NCI-H187 treated with DMSO at 0.1 percent for 48 hours (cell line): ENCODE data around the gene FOLR2.
A peak's percentile ranks its signal among the peaks of the same experiment; 100 is the strongest.
"Not testable (repeated sequence)": the region's sequence is repeated elsewhere in the genome, so short reads cannot be mapped to it uniquely, and the experiment has no call there.

ENCODE experiments used
- DNase-seq: peaks from one replicate; lab custom pipeline; 2025; lab: John Stamatoyannopoulos, UW

The FOLR2 gene

GRCh38 chr11:72206794-72207193 lies 9.8 kb upstream of the FOLR2 start:
- DNase-seq = not testable (repeated sequence)

GRCh38 chr11:72208281-72208680 lies 8.3 kb upstream of the FOLR2 start:
- no peak for DNase-seq

GRCh38 chr11:72209101-72209500 lies 7.5 kb upstream of the FOLR2 start:
- DNase-seq = no peak

- no peak for DNase-seq
Measured at GRCh38 chr11:72217841-72218240, 1.2 kb downstream of the FOLR2 start.

GRCh38 chr11:72218251-72218745 lies 1.7 kb downstream of the FOLR2 start:
- no peak for DNase-seq

GRCh38 chr11:72220696-72221363 lies 4.2 kb downstream of the FOLR2 start:
- no peak for DNase-seq

- DNase-seq = no peak
Measured at GRCh38 chr11:72221386-72222075, 4.9 kb downstream of the FOLR2 start.

GRCh38 chr11:72222106-72222891 lies 5.7 kb downstream of the FOLR2 start:
- DNase-seq = no peak

GRCh38 chr11:72222907-72223614 lies 6.5 kb downstream of the FOLR2 start:
- peak; percentile 73 for DNase-seq

GRCh38 chr11:72223615-72224563 lies 7.3 kb downstream of the FOLR2 start:
- DNase-seq = no peak

GRCh38 chr11:72224564-72225410 lies 8.2 kb downstream of the FOLR2 start, which contains the start of gene INPPL1:
Gene INPPL1 (plus strand): TSS chr11:72224767. CDS start chr11:72224985, 218 bp downstream.
- no peak for DNase-seq

GRCh38 chr11:72225411-72225951 lies 8.9 kb downstream of the FOLR2 start:
- DNase-seq = no peak

- DNase-seq = no peak
Measured at GRCh38 chr11:72226701-72227100, 10.1 kb downstream of the FOLR2 start.

GRCh38 chr11:72227316-72228228 lies 11.0 kb downstream of the FOLR2 start:
- peak; percentile 57 for DNase-seq

GRCh38 chr11:72228229-72228843 lies 11.7 kb downstream of the FOLR2 start:
- DNase-seq = no peak

GRCh38 chr11:72228844-72229231 lies 12.2 kb downstream of the FOLR2 start:
- DNase-seq = no peak

- DNase-seq = no peak
Measured at GRCh38 chr11:72229336-72229924, 12.8 kb downstream of the FOLR2 start.
